ENCODE results near the gene PIP5KL1.
A peak's percentile ranks its signal among the peaks of the same experiment; 100 is the strongest.

Gene PIP5KL1

DNA sequence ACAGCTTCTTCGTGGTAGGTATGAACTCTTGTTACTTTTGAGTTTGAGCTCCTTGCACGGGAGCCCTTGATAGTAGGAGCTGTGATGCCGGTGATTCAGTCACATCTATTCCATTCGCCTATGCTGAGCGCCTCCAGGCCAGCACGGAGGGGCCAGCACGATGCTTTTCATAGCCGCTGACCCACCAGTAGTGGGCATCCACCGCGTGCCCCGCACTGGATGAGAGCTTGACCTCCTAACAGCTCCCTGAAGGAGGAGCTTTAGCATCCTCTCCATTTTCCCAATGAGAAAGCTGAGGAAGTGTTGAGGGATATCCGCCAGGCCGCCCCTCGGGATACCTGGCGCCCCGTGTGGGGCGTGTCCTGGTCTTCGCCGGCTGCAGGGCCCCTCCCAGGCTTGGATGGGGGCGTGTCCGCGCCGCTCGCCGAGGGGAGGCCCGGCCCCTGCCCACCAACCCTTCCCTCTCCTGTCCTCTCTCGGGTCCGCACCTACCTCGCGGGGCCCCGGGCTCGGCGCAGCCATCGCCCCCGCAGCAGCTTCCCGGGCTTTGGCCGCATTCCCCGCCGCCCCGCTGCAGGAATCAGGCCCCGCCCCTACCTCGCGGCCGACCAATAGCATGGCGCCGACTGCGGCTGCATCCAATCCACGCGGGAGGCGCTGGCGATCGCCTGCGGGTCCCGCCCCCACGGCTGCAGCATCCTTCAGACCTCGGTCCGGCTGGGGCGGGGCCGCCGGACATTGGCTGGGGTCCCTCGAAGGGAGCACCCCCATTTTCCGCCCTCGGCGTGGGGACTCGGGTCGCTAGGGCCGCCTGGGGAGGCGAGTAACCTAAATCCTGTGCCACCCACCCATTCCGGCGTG lies at the start of gene PIP5KL1:
PIP5KL1 (minus strand) TSS at position 547 of the 861 bp plus-strand sequence; CDS start at position 522, 25 bp downstream.
- peak; percentile 93 for DNase-seq

GRCh38 chr9:127980060-127980705 lies 49.6 kb upstream of the PIP5KL1 start:
- DNase-seq = peak; percentile 75

DNA sequence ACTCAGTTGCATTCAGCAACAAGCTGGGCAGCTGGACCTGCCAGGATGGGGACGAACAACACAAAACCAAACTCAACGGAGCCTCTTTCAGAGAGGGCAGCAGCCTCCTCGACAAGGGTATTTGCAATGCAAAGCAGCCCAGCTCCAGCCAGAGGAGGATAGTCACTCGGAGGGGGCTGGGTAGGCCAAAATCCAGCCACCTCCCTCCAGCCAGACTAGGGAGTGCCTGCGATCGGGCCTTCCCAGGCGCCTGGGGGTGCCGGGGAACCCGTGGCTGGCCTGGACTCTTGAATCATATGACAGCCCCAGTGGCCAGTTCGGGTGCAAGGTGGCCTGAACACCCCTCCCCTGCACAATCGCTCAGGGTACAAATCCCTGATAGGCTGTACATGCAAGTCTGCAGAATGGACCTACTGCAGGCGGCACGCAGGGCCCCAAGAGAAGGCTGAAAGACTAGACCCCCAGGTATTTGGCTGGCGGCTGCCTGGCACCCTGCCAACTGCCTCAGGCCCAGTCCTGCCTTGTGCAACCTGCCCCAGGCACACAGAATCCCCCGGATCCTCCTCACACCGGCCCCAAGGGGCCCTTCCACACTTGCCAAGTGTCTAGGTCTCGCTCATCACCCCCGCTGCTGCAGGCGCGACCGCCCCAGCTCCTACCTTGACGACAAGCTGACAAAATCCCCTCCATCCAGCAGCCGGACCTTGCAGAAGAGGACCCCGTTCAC lies 48.9 kb upstream of the PIP5KL1 start:
- DNase-seq = peak; percentile 72

DNA sequence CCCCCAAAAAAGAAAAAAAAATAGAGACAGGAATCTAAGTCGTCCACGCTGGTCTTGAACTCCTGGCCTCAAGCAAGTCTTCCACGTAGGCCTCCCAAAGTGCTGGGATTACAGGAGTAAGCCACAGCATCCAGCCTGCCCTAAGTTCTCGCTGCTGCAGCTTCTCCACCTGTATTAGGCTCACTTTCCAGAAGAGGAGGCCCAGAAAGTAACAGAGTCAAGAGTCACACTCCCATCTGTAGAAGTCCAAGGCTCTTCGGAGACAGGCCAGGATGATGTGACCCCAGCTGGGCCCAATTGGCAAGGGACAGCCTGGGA lies 48.4 kb upstream of the PIP5KL1 start:
- no peak for DNase-seq

DNA sequence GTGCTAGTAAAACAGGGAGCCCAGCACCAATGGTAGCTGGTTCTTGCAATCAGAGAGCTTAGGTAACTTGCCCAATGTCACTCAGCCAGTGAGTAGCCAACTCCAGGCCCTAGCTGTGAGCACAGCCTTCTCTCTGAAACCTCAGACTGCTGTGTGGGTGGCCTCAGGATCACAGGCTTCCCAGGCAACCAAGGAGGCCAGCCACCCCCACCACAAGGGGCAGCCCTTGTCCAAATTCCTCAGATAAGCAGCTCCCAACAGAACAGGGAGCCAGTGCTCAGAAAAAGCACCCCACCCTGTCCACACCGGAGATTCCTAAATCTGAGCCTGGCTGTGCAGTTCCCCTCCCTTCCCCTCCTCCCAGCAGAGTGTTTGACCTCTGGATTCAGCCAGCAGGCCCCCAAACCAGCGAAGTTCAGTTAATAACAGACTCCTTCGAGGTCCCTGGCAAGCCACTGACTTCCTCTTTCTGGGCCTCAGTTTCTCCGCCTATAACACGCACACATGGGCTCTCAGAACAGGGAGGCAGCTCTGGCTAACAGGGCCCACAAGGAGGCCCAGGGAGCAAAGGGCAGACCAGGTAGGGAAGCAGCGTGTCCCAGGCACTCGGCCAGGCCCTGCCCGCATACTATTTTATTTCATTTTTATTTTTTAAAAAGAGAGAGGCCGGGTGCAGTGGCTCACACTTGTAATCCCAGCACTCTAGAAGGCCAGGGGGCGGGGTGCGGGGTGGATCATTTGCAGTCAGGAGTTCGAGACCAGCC lies 47.5 kb upstream of the PIP5KL1 start:
- peak; percentile 63 for DNase-seq

GRCh38 chr9:127977009-127977883 lies 46.7 kb upstream of the PIP5KL1 start:
- peak; percentile 1 for DNase-seq

- peak; percentile 0 for DNase-seq
These were observed 45.9 kb upstream of the PIP5KL1 start for GRCh38 chr9:127976498-127976897.

- peak; percentile 0 for DNase-seq
These were observed 45.1 kb upstream of the PIP5KL1 start for GRCh38 chr9:127975376-127976315.

DNA sequence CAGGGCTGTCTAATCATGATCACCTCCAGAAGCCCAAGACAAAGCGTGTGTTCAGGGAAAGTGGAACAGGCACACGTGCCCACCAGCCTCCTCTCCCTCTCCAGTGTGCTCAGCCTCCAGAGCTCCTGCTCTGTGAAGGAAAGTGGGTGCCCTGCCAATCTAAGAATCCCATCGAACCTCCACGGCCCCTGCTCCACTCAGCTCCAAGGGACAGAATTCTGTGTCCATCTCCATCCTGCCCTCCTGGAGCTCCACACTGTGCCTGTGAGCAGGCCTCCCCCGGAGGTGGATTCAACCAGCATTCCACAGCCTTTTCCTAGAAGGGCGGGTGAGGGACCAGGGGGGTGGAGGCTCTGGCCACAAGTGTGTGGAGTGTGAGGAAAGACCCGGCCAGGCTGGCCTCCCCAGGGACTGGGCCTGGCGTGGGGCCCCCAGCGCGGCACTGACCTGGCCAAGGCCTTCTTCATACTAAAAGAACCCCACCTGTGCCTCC lies 44.2 kb upstream of the PIP5KL1 start:
- DNase-seq = no peak

GRCh38 chr9:127974001-127974768 lies 43.6 kb upstream of the PIP5KL1 start:
- DNase-seq = no peak

- no peak for DNase-seq
These were observed 42.8 kb upstream of the PIP5KL1 start for GRCh38 chr9:127973169-127974000.

DNA sequence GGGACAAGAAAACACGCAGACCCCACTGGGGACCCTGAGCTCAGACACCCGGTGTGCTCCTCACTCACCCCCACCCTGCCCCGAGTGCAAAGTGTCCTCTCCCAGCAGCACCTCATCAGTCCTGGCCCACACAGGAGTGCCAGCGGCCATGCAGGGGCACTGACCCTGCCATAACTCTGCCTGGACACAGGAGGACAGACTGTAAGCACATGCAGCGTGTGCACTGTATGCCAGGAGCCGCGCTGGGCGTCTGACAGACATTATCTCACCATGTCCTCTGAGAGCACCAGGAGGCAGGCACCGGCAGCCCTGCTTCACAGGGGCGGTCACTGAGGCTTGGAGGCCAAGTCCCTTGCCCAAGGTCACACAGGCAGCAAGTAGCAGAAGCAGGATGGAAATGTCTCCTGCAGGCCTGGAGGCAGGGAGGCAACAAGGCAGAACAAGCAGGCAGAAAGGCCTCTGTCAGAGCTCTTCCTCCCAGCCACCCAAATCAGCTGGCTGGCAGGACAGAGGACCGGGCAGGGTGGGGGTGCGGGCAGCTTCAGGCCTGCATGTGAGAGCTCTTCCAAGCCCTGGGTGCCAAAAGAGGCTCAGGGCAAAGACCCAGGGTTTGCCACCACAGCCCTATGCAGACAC lies 41.8 kb upstream of the PIP5KL1 start:
- DNase-seq = no peak

GRCh38 chr9:127971357-127972235 lies 41.0 kb upstream of the PIP5KL1 start:
- peak; percentile 45 for DNase-seq

GRCh38 chr9:127970401-127971313 lies 40.1 kb upstream of the PIP5KL1 start:
- DNase-seq = no peak

GRCh38 chr9:127968700-127969383 lies 38.3 kb upstream of the PIP5KL1 start:
- DNase-seq = no peak

All from eye (tissue), 1 donor.